Immature natural killer cell (primary cell): Measurements from ENCODE around the gene CT55. TPM values are rescaled to one million over a fixed set of nuclear protein-coding genes. Genes with fewer than 3 reads are reported as not detected.
A peak's percentile ranks its signal among the peaks of the same experiment; 100 is the strongest.
"Not testable (repeated sequence)": the region's sequence is repeated elsewhere in the genome, so short reads cannot be mapped to it uniquely, and the experiment has no call there.

Source experiments
- DNase-seq, 3 donors: peaks; one replicate each; pipeline ENCODE4 v3.0.0; 2022; ENCODE audit warnings: mixed read lengths in 1 of 3
- H3K27ac Mint-ChIP-seq, 6 donors: one replicate each; pipeline ENCODE4 v1.8.0; 2020; ENCODE audit warnings: mixed read lengths in 6 of 6, mild to moderate bottlenecking in 5 of 6, inconsistent platforms in 4 of 6, moderate library complexity in 3 of 6
- H3K27me3 Mint-ChIP-seq, 3 donors: one replicate each; pipeline ENCODE4 v1.8.0; 2020 to 2021; ENCODE audit warnings: low read depth in 3 of 3, mild to moderate bottlenecking in 3 of 3, mixed read lengths in 3 of 3, moderate library complexity in 3 of 3, inconsistent platforms in 1 of 3
- H3K36me3 Mint-ChIP-seq, 3 donors: one replicate each; pipeline ENCODE4 v1.8.0; 2020; ENCODE audit warnings: mixed read lengths in 3 of 3, inconsistent platforms in 2 of 3, mild to moderate bottlenecking in 2 of 3
- H3K4me1 Mint-ChIP-seq, 2 donors: one replicate each; pipeline ENCODE4 v1.8.0; 2020; ENCODE audit warnings: inconsistent platforms in 2 of 2, mild to moderate bottlenecking in 2 of 2, mixed read lengths in 2 of 2, moderate library complexity in 1 of 2
- H3K4me3 Mint-ChIP-seq, 5 donors: one replicate each; pipeline ENCODE4 v1.8.0; 2020; ENCODE audit warnings: mild to moderate bottlenecking in 5 of 5, mixed read lengths in 5 of 5, inconsistent platforms in 3 of 5, moderate library complexity in 3 of 5
- H3K9me3 Mint-ChIP-seq, 6 donors: one replicate each; pipeline ENCODE4 v1.8.0; 2020; ENCODE audit warnings: mild to moderate bottlenecking in 6 of 6, mixed read lengths in 6 of 6, inconsistent platforms in 4 of 6, moderate library complexity in 3 of 6
- polyA plus RNA-seq, 3 donors: library from polyadenylated mRNA; unstranded; fragments of 300-500 nt; fragmentation: Illumina TruSeq; gene quantifications; one replicate each; pipeline ENCODE4 v1.2.3, GENCODE V29; 2021

The CT55 gene, protein sequence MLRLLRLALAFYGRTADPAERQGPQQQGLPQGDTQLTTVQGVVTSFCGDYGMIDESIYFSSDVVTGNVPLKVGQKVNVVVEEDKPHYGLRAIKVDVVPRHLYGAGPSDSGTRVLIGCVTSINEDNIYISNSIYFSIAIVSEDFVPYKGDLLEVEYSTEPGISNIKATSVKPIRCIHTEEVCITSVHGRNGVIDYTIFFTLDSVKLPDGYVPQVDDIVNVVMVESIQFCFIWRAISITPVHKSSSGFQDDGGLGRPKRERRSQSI
- polyA plus RNA-seq: not detected

DNA sequence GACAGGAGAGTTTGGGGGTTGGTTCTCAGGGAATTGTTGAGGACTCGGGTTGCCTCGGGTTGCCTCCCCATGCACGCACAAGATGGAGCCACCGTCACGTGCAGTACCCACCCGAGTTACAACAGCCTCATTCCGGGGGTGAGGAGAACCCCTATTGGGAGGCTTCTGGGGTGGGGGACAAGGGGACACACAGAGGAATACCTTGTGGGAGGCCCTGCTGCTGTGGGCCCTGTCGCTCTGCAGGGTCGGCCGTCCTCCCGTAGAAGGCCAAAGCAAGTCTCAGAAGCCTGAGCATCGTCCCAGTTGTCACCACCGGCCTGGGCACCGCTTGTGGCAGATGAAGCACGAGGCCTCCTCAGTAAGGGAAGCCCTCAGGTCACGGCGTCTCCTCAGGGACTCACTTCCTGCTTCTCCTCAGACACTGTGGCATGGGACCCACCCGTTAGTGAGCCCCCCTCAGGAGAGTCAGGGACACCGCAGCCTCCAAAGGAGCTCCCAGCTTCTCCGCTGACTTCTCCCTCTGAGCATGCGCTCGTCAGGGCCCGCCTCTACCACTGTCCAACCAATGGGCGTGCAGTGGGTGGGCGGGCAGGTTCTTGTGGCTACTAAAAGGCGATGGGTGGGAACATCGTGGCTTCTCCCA, at the start of gene CT55:
Gene CT55, minus strand, starts transcription at position 522 of the 643 bp plus-strand sequence. Its CDS starts 227 bp downstream, at position 295.
- H3K4me1 Mint-ChIP-seq: no peaks in the 10 kb centered on the region
- peaks cover 0 to 10% (median 4%) of the 10 kb centered on the region in 3 donors for H3K27me3 Mint-ChIP-seq
- no peaks in the 10 kb centered on the region for H3K9me3 Mint-ChIP-seq
- H3K27ac Mint-ChIP-seq: no peak within 1 kb of the TSS
- H3K36me3 Mint-ChIP-seq: no peaks in the 10 kb centered on the region
- H3K4me3 Mint-ChIP-seq: no peak within 1 kb of the TSS
- no peak for DNase-seq

DNA sequence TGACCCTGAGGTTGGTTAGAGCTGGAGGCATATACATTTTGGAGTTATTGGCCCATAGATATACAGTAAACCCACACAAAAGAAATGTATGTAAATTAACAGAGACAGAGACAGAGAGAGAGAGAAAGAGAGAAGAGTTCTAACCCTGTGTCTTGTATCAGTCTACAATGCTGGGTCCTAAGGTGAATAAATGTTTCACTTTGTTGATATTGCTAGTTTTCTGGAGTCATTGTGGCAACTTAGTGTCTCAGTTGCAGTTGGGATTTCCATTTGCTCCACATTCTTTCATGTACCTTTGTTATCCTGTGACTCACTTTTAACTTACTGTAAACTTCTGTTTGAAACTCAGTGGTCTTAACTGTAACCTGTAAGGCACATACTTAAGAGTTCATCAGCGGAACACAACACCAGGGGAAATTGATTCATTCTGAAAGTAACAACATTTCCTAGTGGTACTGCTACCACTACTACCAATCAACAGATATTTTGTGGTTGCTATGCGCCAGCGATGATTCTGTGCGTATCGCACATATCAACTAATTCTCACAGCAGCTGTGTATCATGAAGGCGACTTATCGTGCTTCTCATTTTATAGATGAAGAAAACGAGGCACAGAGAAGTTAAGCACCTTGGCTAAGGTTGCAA, 42.1 kb upstream of the CT55 start:
- Mint-ChIP-seq H3K27me3 (peaks cover 0 to 8% (median 7%) of the 10 kb centered on the region in 3 donors), H3K4me1 (no peaks in the 10 kb centered on the region), H3K4me3 (no peak overlapping the region), H3K9me3 (no peaks in the 10 kb centered on the region), H3K27ac (no peak overlapping the region), H3K36me3 (no peaks in the 10 kb centered on the region)
- DNase-seq: peak in 1 of 3 donors; percentile 11

DNA sequence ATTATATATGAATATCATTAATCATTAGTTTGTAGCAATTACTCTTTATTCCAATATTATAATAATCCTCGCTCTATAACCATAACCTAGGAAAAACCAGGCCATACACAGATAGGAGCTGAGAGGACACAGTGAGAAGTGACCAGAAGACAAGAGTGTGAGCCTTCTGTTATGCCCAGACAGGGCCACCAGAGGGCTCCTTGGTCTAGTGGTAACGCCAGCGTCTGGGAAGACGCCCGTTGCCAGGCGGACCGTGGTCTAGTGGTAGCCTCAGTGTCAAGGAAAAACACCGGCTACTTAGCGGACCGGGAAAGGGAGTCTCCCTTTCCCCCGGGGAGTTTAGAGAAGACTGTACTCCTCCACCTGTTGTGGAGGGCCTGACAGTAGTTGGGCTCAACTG, 35.2 kb upstream of the CT55 start:
- not testable (repeated sequence) for H3K36me3 Mint-ChIP-seq, H3K4me3 Mint-ChIP-seq, H3K9me3 Mint-ChIP-seq, H3K27me3 Mint-ChIP-seq, H3K27ac Mint-ChIP-seq, H3K4me1 Mint-ChIP-seq
- peak in 2 of 3 donors; percentile 11 for DNase-seq

DNA sequence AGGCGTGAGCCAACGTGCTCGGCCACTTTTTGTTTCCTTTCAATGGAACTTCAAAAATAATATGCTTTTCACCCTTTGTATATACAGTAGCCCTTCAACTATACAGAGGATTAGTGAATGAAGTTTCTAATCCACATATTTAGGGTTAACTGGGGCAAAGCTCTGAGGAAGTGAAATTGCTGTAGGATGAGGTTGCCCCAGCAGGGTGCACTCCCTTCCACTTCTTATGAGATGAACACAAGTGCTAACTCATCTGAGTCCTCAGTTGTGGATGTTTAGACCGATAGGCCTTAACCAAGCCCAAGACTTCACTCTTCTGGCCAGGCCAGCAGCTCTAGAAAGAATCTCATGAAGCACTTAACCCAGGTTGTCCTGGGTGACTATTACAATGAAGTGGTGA, 29.1 kb upstream of the CT55 start:
- H3K27me3 Mint-ChIP-seq: peaks cover 1 to 10% (median 5%) of the 10 kb centered on the region in 3 donors
- H3K4me1 Mint-ChIP-seq: no peaks in the 10 kb centered on the region
- H3K9me3 Mint-ChIP-seq: no peaks in the 10 kb centered on the region
- no peak overlapping the region for H3K4me3 Mint-ChIP-seq
- no peak for DNase-seq
- no peaks in the 10 kb centered on the region for H3K36me3 Mint-ChIP-seq
- no peak overlapping the region for H3K27ac Mint-ChIP-seq

DNA sequence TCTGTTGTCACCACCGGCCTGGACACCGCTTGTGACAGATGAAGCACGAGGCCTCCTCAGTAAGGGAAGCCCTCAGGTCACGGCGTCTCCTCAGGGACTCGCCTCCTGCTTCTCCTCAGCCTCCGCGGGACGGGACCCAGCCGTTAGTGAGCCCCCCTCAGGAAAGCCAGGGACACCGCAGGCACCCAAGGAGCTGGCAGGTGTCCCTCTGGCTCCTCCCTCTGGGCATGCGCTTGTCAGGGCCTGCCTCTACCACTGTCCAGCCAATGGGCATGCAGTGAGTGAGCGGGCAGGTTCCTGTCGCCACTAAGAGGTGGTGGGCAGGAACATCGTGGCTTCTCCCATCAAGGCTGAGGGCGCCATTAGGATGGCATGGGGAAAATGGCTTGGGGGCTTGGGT, 23.5 kb upstream of the CT55 start:
- no peak overlapping the region for H3K4me3 Mint-ChIP-seq
- no peak for DNase-seq
- peaks cover 0 to 6% (median 5%) of the 10 kb centered on the region in 3 donors for H3K27me3 Mint-ChIP-seq
- H3K4me1 Mint-ChIP-seq: no peaks in the 10 kb centered on the region
- H3K27ac Mint-ChIP-seq: no peak overlapping the region
- no peaks in the 10 kb centered on the region for H3K36me3 Mint-ChIP-seq
- H3K9me3 Mint-ChIP-seq: no peaks in the 10 kb centered on the region

DNA sequence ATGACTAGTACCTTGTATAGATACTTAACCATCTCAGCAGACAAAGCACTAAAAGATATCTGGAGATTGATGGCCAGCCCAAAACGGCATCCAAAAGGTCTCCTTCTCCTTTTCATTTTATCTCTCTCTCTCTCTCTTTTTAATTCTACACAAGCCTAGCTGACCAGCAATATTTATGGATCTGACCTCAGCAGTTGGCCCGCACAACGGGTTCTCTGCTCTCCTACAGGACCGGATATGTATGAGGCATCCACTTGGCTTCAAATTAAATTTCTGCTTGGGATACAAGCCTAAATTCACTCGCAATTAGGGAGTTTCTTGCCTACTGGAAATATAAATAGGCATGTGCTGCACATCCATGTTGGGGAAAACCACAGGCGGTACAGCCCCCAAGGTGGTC, 22.5 kb upstream of the CT55 start:
- no peaks in the 10 kb centered on the region for H3K36me3 Mint-ChIP-seq
- no peaks in the 10 kb centered on the region for H3K9me3 Mint-ChIP-seq
- no peak overlapping the region for H3K4me3 Mint-ChIP-seq
- no peaks in the 10 kb centered on the region for H3K4me1 Mint-ChIP-seq
- no peak for DNase-seq
- no peak overlapping the region for H3K27ac Mint-ChIP-seq
- H3K27me3 Mint-ChIP-seq: peaks cover 1 to 6% (median 5%) of the 10 kb centered on the region in 3 donors

DNA sequence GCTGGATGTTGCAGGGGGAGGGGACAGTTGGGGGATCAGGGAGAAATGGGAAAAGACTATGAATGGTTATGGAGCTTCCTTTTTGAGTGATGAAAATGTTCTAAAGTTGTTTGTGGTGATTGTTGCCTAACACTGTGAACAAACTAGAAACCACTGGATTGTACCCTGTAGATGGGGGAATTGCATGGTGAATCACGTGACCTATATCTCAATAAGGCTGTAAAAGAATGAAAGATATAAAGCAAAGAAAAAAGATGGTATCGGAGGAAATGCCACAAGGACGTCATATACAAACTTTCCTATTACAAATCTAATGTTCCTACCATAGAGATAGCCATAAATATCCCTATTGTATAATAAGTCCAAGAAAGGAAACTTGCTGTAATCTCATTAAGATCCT, 20.6 kb upstream of the CT55 start:
- Mint-ChIP-seq H3K4me1 (no peaks in the 10 kb centered on the region), H3K4me3 (no peak overlapping the region), H3K27me3 (peaks cover 2 to 4% (median 3%) of the 10 kb centered on the region in 3 donors), H3K27ac (no peak overlapping the region), H3K36me3 (no peaks in the 10 kb centered on the region), H3K9me3 (no peaks in the 10 kb centered on the region)
- DNase-seq: no peak

DNA sequence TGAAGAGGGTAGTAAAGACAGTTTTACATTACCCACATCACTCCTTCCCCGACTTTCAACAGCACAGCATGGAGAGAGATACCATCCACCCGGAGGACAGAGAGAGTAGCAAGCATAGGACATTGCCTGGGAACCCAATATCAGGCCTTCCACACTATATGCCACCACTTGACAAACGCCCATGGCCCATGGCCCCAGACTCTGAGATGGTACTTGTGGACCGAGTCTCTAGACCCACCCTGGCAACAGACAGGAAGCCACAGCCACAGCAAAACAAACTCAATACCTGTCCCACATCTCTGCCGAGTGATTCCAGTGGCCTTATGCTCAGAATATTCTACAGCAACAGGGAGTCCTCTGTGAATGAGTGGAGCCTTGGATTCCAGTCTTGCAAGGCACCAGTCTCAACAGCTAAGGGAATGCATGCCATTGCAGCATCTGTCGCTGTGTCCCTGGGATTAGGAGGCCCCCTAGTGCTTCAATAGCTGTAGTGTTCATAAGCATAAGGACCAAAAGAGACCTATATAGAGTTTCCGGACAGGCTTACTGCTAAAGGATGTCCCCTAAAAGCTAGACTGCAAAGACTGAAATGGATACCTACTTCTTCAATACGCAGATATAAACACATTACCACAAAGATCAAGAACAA, 14.7 kb upstream of the CT55 start:
- Mint-ChIP-seq H3K4me1 (no peaks in the 10 kb centered on the region), H3K27me3 (peaks cover 2 to 6% (median 4%) of the 10 kb centered on the region in 3 donors), H3K9me3 (peaks cover 0 to 1% (median 0%) of the 10 kb centered on the region in 6 donors), H3K4me3 (no peak overlapping the region), H3K27ac (no peak overlapping the region), H3K36me3 (no peaks in the 10 kb centered on the region)
- DNase-seq: peak in 2 of 3 donors; percentile 12 to 30

DNA sequence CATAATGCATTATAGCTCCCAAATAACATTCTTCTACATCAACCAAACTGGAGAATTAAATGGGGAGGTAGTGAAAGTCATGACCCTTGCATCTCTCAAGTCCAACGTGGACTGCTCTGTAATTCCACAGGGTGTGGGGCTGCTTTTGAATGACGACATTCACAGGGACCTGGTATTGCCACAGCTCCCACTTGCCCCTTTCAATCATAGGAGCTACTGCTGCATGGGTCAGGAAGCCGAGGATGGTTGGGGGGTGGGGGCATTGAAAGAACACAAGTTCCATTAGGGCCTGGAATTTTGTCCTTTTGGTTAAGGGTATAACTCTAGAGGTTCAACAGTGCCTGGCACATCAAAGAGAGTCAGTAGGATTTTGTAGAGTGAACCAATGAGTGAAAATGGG, 7.4 kb upstream of the CT55 start:
- H3K27ac Mint-ChIP-seq: no peak overlapping the region
- peaks cover 0 to 1% (median 0%) of the 10 kb centered on the region in 6 donors for H3K9me3 Mint-ChIP-seq
- H3K36me3 Mint-ChIP-seq: no peaks in the 10 kb centered on the region
- DNase-seq: no peak
- H3K4me1 Mint-ChIP-seq: no peaks in the 10 kb centered on the region
- peaks cover 1 to 6% (median 2%) of the 10 kb centered on the region in 3 donors for H3K27me3 Mint-ChIP-seq
- H3K4me3 Mint-ChIP-seq: no peak overlapping the region

DNA sequence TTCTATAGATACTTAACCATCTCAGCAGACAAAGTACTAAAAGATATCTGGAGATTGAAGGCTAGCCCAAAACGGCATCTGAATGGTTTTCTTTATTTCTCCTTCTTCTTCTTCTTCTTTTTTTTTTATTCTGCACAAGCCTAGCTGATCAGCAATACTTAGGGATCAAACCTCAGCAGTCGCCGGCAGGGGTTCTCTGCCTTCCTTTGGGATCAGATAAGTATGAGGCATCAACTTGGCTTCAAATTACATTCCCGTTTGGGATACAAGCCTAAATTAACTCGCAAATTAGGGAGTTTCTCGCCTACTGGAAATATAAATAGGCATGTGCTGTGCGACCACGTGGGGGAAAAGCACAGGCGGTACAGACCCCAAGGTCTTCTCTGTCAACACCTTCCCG, 730 bp downstream of the CT55 start:
- Mint-ChIP-seq H3K4me3 (no peak overlapping the region), H3K4me1 (no peaks in the 10 kb centered on the region), H3K27me3 (peaks cover 0 to 10% (median 4%) of the 10 kb centered on the region in 3 donors), H3K27ac (no peak overlapping the region), H3K36me3 (no peaks in the 10 kb centered on the region), H3K9me3 (no peaks in the 10 kb centered on the region)
- DNase-seq: no peak

DNA sequence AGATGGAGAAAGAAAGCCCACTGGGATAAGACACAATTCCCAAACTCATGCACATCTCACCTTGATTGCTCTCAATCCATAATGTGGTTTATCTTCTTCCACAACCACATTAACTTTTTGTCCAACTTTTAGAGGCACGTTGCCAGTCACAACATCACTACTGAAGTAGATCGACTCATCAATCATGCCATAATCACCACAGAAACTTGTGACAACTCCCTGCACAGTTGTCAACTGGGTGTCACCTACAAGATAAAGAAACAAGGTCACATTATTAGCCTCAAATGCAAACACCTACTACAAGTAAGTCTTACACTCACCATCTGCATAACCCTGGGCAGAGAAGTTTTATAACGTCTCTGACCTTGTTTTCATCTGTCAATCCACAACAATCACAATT, 1.7 kb downstream of the CT55 start:
- DNase-seq, H3K4me3 Mint-ChIP-seq, H3K4me1 Mint-ChIP-seq, H3K36me3 Mint-ChIP-seq, H3K9me3 Mint-ChIP-seq, H3K27ac Mint-ChIP-seq: not testable (repeated sequence)
- H3K27me3 Mint-ChIP-seq: peaks cover 0 to 10% (median 4%) of the 10 kb centered on the region in 3 donors

DNA sequence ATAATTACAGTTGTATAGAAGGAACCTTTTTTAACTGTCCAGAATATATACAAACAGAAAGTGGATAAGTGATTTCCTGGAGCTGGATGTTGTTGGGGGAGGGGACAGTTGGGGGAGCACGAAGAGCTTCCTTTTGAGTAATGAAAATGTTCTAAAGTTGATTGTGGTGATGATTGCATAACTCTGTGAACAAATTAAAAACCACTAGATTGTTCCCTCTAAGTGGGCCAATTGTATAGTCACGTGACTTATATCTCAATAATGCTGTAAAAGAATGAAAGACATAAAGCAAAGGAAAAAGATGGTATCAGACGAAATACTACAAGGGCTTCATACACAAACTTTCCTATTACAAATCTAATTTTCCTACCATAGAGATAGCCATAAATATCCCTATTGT, 2.7 kb downstream of the CT55 start:
- Mint-ChIP-seq H3K4me3 (no peak overlapping the region), H3K36me3 (no peaks in the 10 kb centered on the region), H3K27me3 (peaks cover 0 to 10% (median 2%) of the 10 kb centered on the region in 3 donors), H3K4me1 (no peaks in the 10 kb centered on the region), H3K9me3 (no peaks in the 10 kb centered on the region), H3K27ac (no peak overlapping the region)
- no peak for DNase-seq

DNA sequence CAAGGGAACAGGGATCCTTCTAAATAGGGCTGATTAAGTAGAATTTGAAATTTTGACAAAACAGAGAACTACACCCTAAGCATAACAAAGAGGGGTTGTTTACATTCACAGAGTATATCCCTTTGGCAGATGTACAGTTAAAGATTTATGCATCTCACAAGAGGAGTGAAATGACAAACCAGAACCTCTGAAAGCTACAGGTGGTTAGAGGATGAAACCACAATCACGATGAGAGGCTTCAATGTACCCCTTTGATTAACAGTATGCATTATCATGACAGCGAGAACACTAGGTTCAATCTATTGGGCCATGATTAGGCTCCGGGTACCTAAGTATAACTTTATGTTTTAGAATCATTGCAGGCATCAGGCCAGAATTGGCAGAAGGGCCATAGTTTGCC, 16.5 kb downstream of the CT55 start:
- not testable (repeated sequence) for H3K36me3 Mint-ChIP-seq, H3K4me1 Mint-ChIP-seq

DNA sequence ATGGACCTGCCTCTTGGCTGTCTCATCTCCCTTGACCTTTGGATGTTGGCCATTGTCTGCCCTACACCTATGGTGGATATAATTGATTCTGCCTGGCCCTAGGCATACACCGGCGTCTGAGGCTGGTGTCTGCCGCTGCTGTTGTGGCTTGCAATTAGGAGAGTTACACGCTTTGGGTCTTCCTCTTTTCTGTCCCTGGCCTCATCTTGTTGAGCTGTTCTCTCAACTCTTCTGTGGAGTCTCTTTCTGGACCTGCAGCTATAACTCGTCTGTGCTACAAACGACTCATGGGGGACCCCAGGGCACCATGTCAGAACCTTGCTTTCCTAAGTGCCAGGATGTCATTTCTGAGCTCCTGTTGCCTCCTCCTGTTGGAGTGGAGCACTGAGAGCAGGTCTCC, 45.1 kb downstream of the CT55 start:
- not testable (repeated sequence) for H3K27ac Mint-ChIP-seq, H3K9me3 Mint-ChIP-seq, H3K4me1 Mint-ChIP-seq, DNase-seq, H3K4me3 Mint-ChIP-seq, H3K36me3 Mint-ChIP-seq, H3K27me3 Mint-ChIP-seq

More for the DNA sequence above, 16.5 kb downstream of the CT55 start:
- not testable (repeated sequence) for H3K27me3 Mint-ChIP-seq, DNase-seq, H3K27ac Mint-ChIP-seq, H3K9me3 Mint-ChIP-seq, H3K4me3 Mint-ChIP-seq
